ENCODE results near the gene CUBN.

Gene CUBN

DNA sequence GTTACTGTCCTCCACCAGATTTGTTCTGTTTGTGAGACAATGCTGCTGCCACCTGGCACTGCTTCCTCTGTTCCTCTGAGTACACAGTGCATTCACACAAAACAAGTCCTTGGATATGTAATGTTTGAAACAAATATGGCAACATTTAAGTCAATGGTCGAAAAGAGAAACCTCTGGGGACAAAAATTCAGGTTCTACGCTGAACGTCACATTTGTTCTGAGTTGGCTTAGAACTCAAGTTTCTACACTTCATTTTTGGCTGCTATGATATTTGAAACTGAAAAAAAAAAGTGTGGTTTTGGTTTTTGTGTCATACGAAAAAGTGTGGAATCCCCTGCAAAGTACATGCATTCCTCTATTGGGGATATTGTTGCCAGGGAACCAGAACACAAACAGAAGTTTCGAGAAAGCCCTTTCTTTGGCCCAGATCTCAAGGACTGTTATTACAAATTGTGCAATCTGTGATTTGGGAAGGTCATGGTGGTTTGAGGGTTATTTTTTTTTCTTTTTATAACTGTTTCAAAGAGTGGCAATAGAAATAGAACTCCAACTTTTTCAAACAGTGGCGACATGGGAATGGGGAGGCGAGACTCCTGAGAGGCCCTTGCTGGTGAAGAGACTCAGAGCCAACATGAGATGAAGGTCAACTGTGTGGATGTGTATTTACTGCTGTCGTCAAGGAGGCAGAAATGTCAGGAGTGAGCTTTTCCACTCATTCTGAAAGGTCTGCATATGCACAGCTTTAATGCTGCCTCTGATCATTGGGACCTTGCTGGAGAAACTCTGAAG is 127.5 kb downstream of the CUBN start:
- H3K4me3 ChIP-seq (ENCODE audit: low read depth, low read length): no peak overlapping the region
- peak; percentile 99 for DNase-seq (ENCODE audit: low read depth)
- TF ChIP-seq, protein P1, sequence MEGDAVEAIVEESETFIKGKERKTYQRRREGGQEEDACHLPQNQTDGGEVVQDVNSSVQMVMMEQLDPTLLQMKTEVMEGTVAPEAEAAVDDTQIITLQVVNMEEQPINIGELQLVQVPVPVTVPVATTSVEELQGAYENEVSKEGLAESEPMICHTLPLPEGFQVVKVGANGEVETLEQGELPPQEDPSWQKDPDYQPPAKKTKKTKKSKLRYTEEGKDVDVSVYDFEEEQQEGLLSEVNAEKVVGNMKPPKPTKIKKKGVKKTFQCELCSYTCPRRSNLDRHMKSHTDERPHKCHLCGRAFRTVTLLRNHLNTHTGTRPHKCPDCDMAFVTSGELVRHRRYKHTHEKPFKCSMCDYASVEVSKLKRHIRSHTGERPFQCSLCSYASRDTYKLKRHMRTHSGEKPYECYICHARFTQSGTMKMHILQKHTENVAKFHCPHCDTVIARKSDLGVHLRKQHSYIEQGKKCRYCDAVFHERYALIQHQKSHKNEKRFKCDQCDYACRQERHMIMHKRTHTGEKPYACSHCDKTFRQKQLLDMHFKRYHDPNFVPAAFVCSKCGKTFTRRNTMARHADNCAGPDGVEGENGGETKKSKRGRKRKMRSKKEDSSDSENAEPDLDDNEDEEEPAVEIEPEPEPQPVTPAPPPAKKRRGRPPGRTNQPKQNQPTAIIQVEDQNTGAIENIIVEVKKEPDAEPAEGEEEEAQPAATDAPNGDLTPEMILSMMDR (conservative IDR thresholded peaks at IDR 0.05; ENCODE audit: low read depth, low read length): peak; percentile 7

- peak; percentile 38 for DNase-seq (ENCODE audit: low read depth)
- TF ChIP-seq, protein P1 (conservative IDR thresholded peaks at IDR 0.05; ENCODE audit: low read depth, low read length): no peak
- no peak overlapping the region for H3K4me3 ChIP-seq (ENCODE audit: low read depth, low read length)
Measured at GRCh38 chr10:17001297-17001744, 128.3 kb downstream of the CUBN start.

GRCh38 chr10:16999665-17000451 is 129.8 kb downstream of the CUBN start:
- peak; percentile 92 for DNase-seq (ENCODE audit: low read depth)
- TF ChIP-seq, protein P1 (conservative IDR thresholded peaks at IDR 0.05; ENCODE audit: low read depth, low read length): no peak
- H3K4me3 ChIP-seq (ENCODE audit: low read depth, low read length): no peak overlapping the region

DNA sequence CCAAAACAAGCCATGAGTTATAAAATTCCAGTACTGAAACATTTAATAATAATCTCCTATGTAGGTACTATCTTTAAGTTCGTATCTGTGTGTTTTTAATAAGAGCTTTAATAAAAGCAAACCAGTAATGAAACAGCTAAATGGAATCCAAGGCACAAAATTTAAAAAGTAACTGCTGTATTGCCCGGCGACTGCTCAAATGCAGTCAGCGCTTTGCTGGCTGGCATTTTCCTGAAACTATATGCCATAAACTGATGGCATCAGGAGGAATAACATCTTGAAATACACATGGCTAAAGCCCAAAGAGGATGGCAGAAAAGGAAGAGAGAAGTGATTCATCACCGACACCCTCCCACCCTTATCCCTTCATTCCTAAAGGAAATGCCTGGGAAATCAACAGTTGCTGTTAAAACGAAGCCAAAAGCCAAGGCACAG is 133.1 kb downstream of the CUBN start:
- DNase-seq (ENCODE audit: low read depth): no peak
- TF ChIP-seq, protein P1 (conservative IDR thresholded peaks at IDR 0.05; ENCODE audit: low read depth, low read length): no peak

GRCh38 chr10:16995867-16996529 is 133.6 kb downstream of the CUBN start:
- no peak overlapping the region for H3K4me3 ChIP-seq (ENCODE audit: low read depth, low read length)
- DNase-seq (ENCODE audit: low read depth): peak; percentile 75
- TF ChIP-seq, protein P1 (conservative IDR thresholded peaks at IDR 0.05; ENCODE audit: low read depth, low read length): no peak

More for the DNA sequence above, 133.1 kb downstream of the CUBN start:
- no peak overlapping the region for H3K4me3 ChIP-seq (ENCODE audit: low read depth, low read length)

GRCh38 chr10:16993186-16993585 is 136.4 kb downstream of the CUBN start:
- no peak overlapping the region for H3K4me3 ChIP-seq (ENCODE audit: low read depth, low read length)
- TF ChIP-seq, protein P1 (conservative IDR thresholded peaks at IDR 0.05; ENCODE audit: low read depth, low read length): no peak
- no peak for DNase-seq (ENCODE audit: low read depth)

All from choroid plexus epithelial cell (primary cell).